Measurements from ENCODE around the gene OR2G6.

OR2G6 gene

GRCh38 chr1:248576260-248576980 is 68.5 kb downstream of the OR2G6 start:
- no peak for DNase-seq (ENCODE audit: low spot score)
